GM23338 (cell line): ENCODE results near the gene LAT. TPM values are rescaled to one million over a fixed set of nuclear protein-coding genes. Genes with fewer than 3 reads are reported as not detected.
A peak's percentile ranks its signal among the peaks of the same experiment; 100 is the strongest.
"Not testable (repeated sequence)": the region's sequence is repeated elsewhere in the genome, so short reads cannot be mapped to it uniquely, and the experiment has no call there.

Experiments used
- ATAC-seq: fragments of 200-7000 bp; cut with Tn5 transposase; 3 replicates; pipeline ENCODE4 v1.9.1; 2020
- DNase-seq: peaks from one replicate; pipeline ENCODE4 v3.0.0-alpha.2; 2015; ENCODE audit warnings: low spot score
- H2AFZ ChIP-seq: fragments of 200-600 bp; sonication (generic); 2 replicates; pipeline ENCODE4 v1.8.0; 2016; ENCODE audit warnings: antibody characterized with exemption, mild to moderate bottlenecking, moderate library complexity
- H3F3A ChIP-seq: fragments of 200-600 bp; sonication (generic); replicated peaks from 2 replicates; pipeline ENCODE4 v1.8.0; 2017; ENCODE audit warnings: antibody characterized with exemption, mixed run types, low read depth
- H3K27ac ChIP-seq: fragments of 200-600 bp; sonication (generic); 2 replicates; pipeline ENCODE4 v1.6.1; 2016; ENCODE audit warnings: low read depth
- H3K27me3 ChIP-seq: fragments of 200-600 bp; sonication (generic); 2 replicates; pipeline ENCODE4 v1.8.0; 2016; ENCODE audit warnings: mild to moderate bottlenecking, mixed run types, moderate library complexity; ENCODE audit not compliant: insufficient read depth
- H3K36me3 ChIP-seq: fragments of 200-600 bp; sonication (generic); 2 replicates; pipeline ENCODE4 v1.8.0; 2016; ENCODE audit warnings: mild to moderate bottlenecking; ENCODE audit not compliant: insufficient read depth
- H3K4me1 ChIP-seq: fragments of 200-600 bp; sonication (generic); 2 replicates; pipeline ENCODE4 v1.8.0; 2016; ENCODE audit warnings: mild to moderate bottlenecking, moderate library complexity; ENCODE audit not compliant: insufficient read depth
- H3K4me2 ChIP-seq: fragments of 200-600 bp; sonication (generic); 2 replicates; pipeline ENCODE4 v1.7.1; 2017; ENCODE audit warnings: mixed run types
- H3K4me3 ChIP-seq: fragments of 200-600 bp; sonication (generic); 2 replicates; pipeline ENCODE4 v1.6.1; 2016; ENCODE audit warnings: mixed run types
- H3K79me2 ChIP-seq: fragments of 200-600 bp; sonication (generic); replicated peaks from 2 replicates; pipeline ENCODE4 v1.8.0; 2017; ENCODE audit warnings: mild to moderate bottlenecking; ENCODE audit not compliant: insufficient read depth
- H3K9me2 ChIP-seq: fragments of 200-600 bp; sonication (generic); 2 replicates; pipeline ENCODE4 v1.8.0; 2017; ENCODE audit not compliant: insufficient read depth
- H4K20me1 ChIP-seq: fragments of 200-600 bp; sonication (generic); replicated peaks from 2 replicates; pipeline ENCODE4 v1.8.0; 2017; ENCODE audit warnings: mild to moderate bottlenecking; ENCODE audit not compliant: insufficient read depth
- H3K27ac Mint-ChIP-seq: 2 replicates; pipeline ENCODE4 v1.8.0; 2020; ENCODE audit warnings: inconsistent platforms, mild to moderate bottlenecking, moderate library complexity, mixed read lengths
- H3K27me3 Mint-ChIP-seq: 3 replicates; pipeline ENCODE4 v1.8.0; 2022; ENCODE audit warnings: low read depth, mild to moderate bottlenecking, moderate library complexity, mixed read lengths, inconsistent platforms; ENCODE audit not compliant: insufficient read depth, poor library complexity
- H3K36me3 Mint-ChIP-seq: 3 replicates; pipeline ENCODE4 v1.8.0; 2021; ENCODE audit warnings: low read depth, mild to moderate bottlenecking, inconsistent platforms, moderate library complexity, mixed read lengths
- H3K4me1 Mint-ChIP-seq: 3 replicates; pipeline ENCODE4 v1.8.0; 2020; ENCODE audit warnings: mild to moderate bottlenecking, inconsistent platforms, mixed read lengths
- H3K4me3 Mint-ChIP-seq: 3 replicates; pipeline ENCODE4 v1.8.0; 2021; ENCODE audit warnings: moderate library complexity, mild to moderate bottlenecking, inconsistent platforms, mixed read lengths
- H3K9me3 Mint-ChIP-seq: 3 replicates; pipeline ENCODE4 v1.8.0; 2020; ENCODE audit warnings: moderate library complexity, mild to moderate bottlenecking, inconsistent platforms, mixed read lengths
- EZH2phosphoT487 ChIP-seq: fragments of 200-600 bp; sonication (generic); IDR thresholded peaks from one replicate; pipeline ENCODE4 v1.8.1; 2018; ENCODE audit warnings: antibody characterized with exemption; ENCODE audit not compliant: unreplicated experiment
- ZNF331 ChIP-seq: fragments of 250-450 bp; sonication (Bioruptor Pico); IDR thresholded peaks from 2 replicates; pipeline ENCODE4 v1.5.0; 2020; ENCODE audit warnings: low read depth, mild to moderate bottlenecking, moderate library complexity
- polyA plus RNA-seq: library from polyadenylated mRNA; unstranded; fragments of >200 nt; fragmentation: Nextera tagmentation; extraction: Ambion mirVana; gene quantifications from 2 replicates; pipeline ENCODE4 v1.2.1, GENCODE V29; 2016
- total RNA-seq: library from RNA; depleted of rRNA; stranded (reverse); fragments of >200 nt; shearing (Covaris generic); gene quantifications from 2 replicates; pipeline ENCODE4 v1.2.3, GENCODE V29; 2014
- TF ChIP-seq, protein P1 (sequence below), 2 experiments: fragments of 200-600 bp in 1 of 2; sonication (generic) in 1 of 2; conservative IDR thresholded peaks; 2 replicates each; pipeline versions ENCODE4 v1.5.1 to v1.6.1; 2016 to 2017; ENCODE audit warnings: antibody characterized with exemption in 2 of 2, low read depth in 2 of 2, mild to moderate bottlenecking in 2 of 2, moderate library complexity in 1 of 2

The LAT gene
- total and polyA plus RNA-seq, 2 experiments from 2014 or later: 2.2 to 2.4 TPM

DNA sequence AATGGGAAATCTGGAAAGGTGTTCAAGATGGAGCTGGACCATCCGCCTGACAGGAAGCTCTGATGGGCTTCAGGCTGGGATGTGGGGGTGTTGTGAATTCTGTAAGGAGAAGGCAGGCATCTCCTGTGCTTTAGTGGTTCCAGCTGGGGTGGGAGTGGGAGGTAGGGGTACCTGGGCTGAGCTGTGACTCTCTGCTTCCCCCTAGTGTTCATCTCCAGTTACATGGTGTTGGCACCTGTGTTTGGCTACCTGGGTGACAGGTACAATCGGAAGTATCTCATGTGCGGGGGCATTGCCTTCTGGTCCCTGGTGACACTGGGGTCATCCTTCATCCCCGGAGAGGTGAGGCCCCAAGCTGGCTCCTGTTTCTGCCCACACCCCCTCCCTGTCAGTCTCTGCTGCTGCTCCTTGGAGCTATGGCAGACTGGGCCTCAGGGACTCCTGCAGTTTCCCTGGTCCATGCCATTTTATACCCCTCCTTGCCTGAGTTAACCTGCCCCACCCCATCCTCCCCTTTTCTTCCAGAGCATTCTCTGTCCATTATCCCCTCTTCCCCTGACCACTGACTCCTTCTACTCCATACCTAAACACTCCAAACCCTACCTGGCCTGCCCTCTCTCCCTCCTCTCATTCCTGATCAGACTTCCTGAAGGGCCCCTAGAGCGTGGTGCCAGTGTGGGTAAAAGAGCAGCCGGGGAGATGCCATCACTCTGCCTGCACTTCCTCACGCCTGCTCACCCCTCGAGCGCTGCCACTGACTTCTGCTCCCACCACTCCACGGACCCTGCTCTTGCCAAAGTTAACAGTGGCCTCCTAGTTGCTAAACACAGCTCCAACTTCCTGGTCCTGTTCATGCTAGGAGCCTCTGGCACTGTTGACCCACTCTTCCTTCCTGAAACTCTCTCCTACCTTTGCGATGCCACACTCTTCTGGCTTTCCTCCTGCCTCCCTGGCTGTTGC lies 6.9 kb upstream of the LAT start:
- ATAC-seq (peak; percentile 44), DNase-seq (peak; percentile 81)
- Histone ChIP-seq H3K4me1 (peaks cover 6% of the 10 kb centered on the region; the same call in 1 of the 2 replicates), H3K27me3 (no peaks in the 10 kb centered on the region), H4K20me1 (no peaks in the 10 kb centered on the region; the same call in 1 of the 2 replicates), H3F3A (0 out of 2 replicates have a peak, but pooled peaks cover 3% of the 10 kb centered on the region), H2AFZ (no peak overlapping the region), H3K4me2 (no peak overlapping the region), H3K9me2 (no peaks in the 10 kb centered on the region), H3K27ac (no peak overlapping the region), H3K79me2 (peaks cover 5% of the 10 kb centered on the region; the same call in 1 of the 2 replicates), H3K36me3 (no peaks in the 10 kb centered on the region), H3K4me3 (no peak overlapping the region)
- Mint-ChIP-seq H3K9me3 (peaks cover 5% of the 10 kb centered on the region; the same call in 2 of the 3 replicates), H3K27me3 (peaks cover 13% of the 10 kb centered on the region), H3K36me3 (peaks cover 38% of the 10 kb centered on the region), H3K27ac (no peak overlapping the region), H3K4me1 (peaks cover 5% of the 10 kb centered on the region), H3K4me3 (peak overlapping the region; percentile 23; the same call in 1 of the 3 replicates)
- no peak for TF ChIP-seq EZH2phosphoT487
- TF ChIP-seq, protein P1, sequence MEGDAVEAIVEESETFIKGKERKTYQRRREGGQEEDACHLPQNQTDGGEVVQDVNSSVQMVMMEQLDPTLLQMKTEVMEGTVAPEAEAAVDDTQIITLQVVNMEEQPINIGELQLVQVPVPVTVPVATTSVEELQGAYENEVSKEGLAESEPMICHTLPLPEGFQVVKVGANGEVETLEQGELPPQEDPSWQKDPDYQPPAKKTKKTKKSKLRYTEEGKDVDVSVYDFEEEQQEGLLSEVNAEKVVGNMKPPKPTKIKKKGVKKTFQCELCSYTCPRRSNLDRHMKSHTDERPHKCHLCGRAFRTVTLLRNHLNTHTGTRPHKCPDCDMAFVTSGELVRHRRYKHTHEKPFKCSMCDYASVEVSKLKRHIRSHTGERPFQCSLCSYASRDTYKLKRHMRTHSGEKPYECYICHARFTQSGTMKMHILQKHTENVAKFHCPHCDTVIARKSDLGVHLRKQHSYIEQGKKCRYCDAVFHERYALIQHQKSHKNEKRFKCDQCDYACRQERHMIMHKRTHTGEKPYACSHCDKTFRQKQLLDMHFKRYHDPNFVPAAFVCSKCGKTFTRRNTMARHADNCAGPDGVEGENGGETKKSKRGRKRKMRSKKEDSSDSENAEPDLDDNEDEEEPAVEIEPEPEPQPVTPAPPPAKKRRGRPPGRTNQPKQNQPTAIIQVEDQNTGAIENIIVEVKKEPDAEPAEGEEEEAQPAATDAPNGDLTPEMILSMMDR (conservative IDR thresholded peaks at IDR 0.05; ENCODE audit: low read depth in 2 of 2): peak; percentile 62 to 79

DNA sequence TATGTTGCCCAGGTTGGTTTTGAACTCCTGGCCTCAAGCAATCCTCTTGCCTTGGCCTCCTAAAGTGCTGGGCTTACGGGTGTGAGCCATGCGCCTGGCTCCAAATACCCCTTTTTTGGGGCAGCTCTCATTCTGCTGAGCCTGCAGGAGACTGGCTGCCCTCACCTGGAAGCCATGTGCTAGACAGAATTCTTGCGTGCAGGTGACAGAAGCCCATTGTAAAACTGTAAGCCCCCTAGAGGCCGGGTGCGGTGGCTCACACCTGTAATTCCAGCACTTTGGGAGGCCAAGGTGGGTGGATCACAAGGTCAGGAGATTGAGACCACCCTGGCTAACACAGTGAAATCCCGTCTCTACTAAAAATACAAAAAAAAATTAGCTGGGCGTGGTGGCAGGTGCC lies 4.5 kb upstream of the LAT start:
- ATAC-seq (peak; percentile 30), DNase-seq (peak; percentile 64)
- H3K4me1 ChIP-seq, H3K4me1 Mint-ChIP-seq, H3K9me2 ChIP-seq, H2AFZ ChIP-seq, H3K4me2 ChIP-seq, H4K20me1 ChIP-seq, H3K4me3 Mint-ChIP-seq, H3K36me3 ChIP-seq, H3K79me2 ChIP-seq, H3K9me3 Mint-ChIP-seq, H3F3A ChIP-seq, H3K27ac Mint-ChIP-seq, H3K27ac ChIP-seq, H3K27me3 ChIP-seq, H3K4me3 ChIP-seq: not testable (repeated sequence)
- TF ChIP-seq, protein P1 (conservative IDR thresholded peaks at IDR 0.05; ENCODE audit: low read depth in 2 of 2): peak in 1 of 2 experiments; percentile 39; a peak in 1 of 4 replicates
- Mint-ChIP-seq H3K36me3 (peaks cover 49% of the 10 kb centered on the region), H3K27me3 (peaks cover 11% of the 10 kb centered on the region)

DNA sequence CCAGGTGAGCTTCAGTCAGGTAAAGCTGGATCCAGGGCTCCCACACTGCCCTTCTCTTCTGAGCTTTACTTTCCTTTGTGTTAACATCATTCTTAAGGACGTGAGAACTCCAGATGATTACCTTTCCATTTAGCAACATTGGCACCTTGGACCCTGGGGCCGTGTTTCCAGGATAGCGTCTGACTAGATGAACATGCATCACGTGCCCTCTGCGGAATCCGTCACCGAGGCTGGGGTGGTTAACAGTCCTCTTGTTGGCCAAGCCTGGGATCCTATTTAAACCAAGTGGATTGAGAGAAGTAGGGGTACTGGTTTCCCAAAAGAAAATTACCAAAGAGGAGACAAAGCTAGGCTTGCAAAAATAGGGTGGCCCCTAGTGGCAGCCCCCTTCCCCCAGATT lies 3.9 kb upstream of the LAT start:
- no peak overlapping the region for H3K27ac Mint-ChIP-seq
- no peak for ATAC-seq
- TF ChIP-seq ZNF331 (CRISPR knock-in tag): no peak
- no peak overlapping the region for H3K4me3 Mint-ChIP-seq
- no peaks in the 10 kb centered on the region; the same call in 1 of the 2 replicates for H4K20me1 ChIP-seq
- peaks cover 5% of the 10 kb centered on the region; the same call in 1 of the 2 replicates for H3K79me2 ChIP-seq
- no peaks in the 10 kb centered on the region for H3F3A ChIP-seq
- peak; percentile 17 for DNase-seq
- no peak overlapping the region for H3K4me3 ChIP-seq
- H3K9me3 Mint-ChIP-seq: peaks cover 5% of the 10 kb centered on the region; the same call in 2 of the 3 replicates
- no peaks in the 10 kb centered on the region for H3K9me2 ChIP-seq
- H3K4me2 ChIP-seq: no peak overlapping the region
- peaks cover 49% of the 10 kb centered on the region for H3K36me3 Mint-ChIP-seq
- no peaks in the 10 kb centered on the region; the same call in 2 of the 3 replicates for H3K4me1 Mint-ChIP-seq
- no peaks in the 10 kb centered on the region for H3K36me3 ChIP-seq
- no peaks in the 10 kb centered on the region for H3K4me1 ChIP-seq
- H2AFZ ChIP-seq: no peak overlapping the region
- H3K27ac ChIP-seq: no peak overlapping the region
- peaks cover 11% of the 10 kb centered on the region for H3K27me3 Mint-ChIP-seq
- no peaks in the 10 kb centered on the region for H3K27me3 ChIP-seq
